H1 (cell line): ENCODE measurements around the gene STX10.

ENCODE experiments used
- ASH2L ChIP-seq: fragments of 200-600, 300-600 bp; sonication (generic); IDR thresholded peaks from one replicate; pipeline ENCODE4 v1.7.1; 2017; ENCODE audit warnings: low read length
- CREB1 ChIP-seq: IDR thresholded peaks from 2 replicates; pipeline ENCODE4 v1.6.1; 2012; ENCODE audit warnings: inconsistent platforms
- EP300 ChIP-seq, 2 experiments: IDR thresholded peaks; 1 replicate in 1 of 2; 2 replicates in 1 of 2; pipeline ENCODE4 v1.6.1; 2011 to 2012; ENCODE audit warnings: low read depth in 2 of 2, low read length in 2 of 2, mild to moderate bottlenecking in 2 of 2, borderline replicate concordance in 1 of 2, inconsistent platforms in 1 of 2, moderate library complexity in 1 of 2
- POLR2A ChIP-seq, 2 experiments: IDR thresholded peaks; 1 replicate in 1 of 2; 2 replicates in 1 of 2; pipeline ENCODE4 v1.6.1; 2011; ENCODE audit warnings: low read depth in 2 of 2, low read length in 2 of 2, mild to moderate bottlenecking in 2 of 2; ENCODE audit errors: control extremely low read depth in 1 of 2
- RAD21 ChIP-seq, 2 experiments: IDR thresholded peaks in 1 of 2; conservative IDR thresholded peaks in 1 of 2; 2 replicates each; pipeline ENCODE4 v1.6.1; 2011; ENCODE audit warnings: low read depth in 2 of 2, low read length in 2 of 2, improper control_type of control experiment in 1 of 2, inconsistent platforms in 1 of 2, mild to moderate bottlenecking in 1 of 2, moderate library complexity in 1 of 2
- RNF2 ChIP-seq: fragments of 200-900, 300-1000 bp; sonication (generic); IDR thresholded peaks from 2 replicates; pipeline ENCODE4 v1.7.1; 2016; ENCODE audit warnings: borderline replicate concordance, low read depth, mild to moderate bottlenecking, antibody characterized with exemption, low read length; ENCODE audit not compliant: poor library complexity, severe bottlenecking; ENCODE audit errors: missing control alignments
- TF ChIP-seq, protein P1 (sequence below), 3 experiments: IDR thresholded peaks; 1 replicate in 2 of 3; 2 replicates in 1 of 3; pipeline versions ENCODE4 v1.5.1 to v1.6.1; 2011; ENCODE audit warnings: low read length in 3 of 3, mild to moderate bottlenecking in 3 of 3, inconsistent platforms in 2 of 3, low read depth in 1 of 3, moderate library complexity in 1 of 3; ENCODE audit not compliant: insufficient read depth in 1 of 3; ENCODE audit errors: control extremely low read depth in 1 of 3

DNA sequence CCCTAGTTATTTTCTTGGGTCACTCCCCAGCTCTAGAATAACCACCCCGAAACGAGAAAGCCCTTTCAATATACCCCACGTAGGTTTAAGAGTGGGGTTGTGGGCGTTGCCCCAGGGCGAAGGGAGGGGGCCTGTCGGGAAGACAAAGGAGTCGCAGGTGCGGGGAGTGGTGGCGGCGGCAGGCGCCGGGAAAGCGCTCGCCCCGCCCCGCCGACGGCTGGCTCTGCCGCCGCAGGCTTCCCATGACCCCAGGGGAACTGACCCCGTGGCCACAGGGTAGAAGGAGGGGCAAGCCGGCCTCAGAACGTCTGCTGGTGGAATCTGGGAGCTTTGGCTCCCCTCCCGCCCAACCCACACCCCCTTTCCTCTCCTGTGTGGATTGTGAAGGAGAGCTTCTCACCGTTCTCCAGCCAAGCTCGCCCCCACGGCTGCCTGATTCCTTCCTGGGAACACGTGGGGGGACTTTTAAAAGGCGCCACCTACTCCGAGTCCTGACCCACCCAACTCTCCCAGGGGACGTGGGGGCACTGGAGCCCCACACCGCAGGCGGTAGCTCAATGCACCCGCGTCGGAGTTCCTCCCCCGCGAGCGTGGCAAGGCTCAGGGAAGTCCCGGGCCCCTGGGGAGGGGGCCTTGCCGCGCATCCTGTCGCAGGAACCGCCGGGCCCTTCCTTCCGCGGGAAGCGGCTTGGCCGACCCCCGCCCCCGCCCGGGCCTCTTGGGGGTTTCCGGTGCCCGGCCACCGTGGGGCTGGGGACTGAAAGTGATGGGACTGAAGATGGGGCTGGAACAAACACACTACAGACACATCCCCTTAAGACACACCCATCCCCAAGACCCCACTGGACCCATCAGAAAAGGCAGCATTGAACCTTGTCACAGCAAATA lies 5.5 kb upstream of the STX10 start:
- TF ChIP-seq RAD21 (IDR thresholded peaks at IDR 0.05 in 1 of 2, conservative IDR thresholded peaks at IDR 0.05 in 1 of 2; ENCODE audit: low read depth in 2 of 2, low read length in 2 of 2) (no peak; a peak in 1 of 4 replicates), ASH2L (no peak), EP300 (IDR thresholded peaks at IDR 0.05; ENCODE audit: borderline replicate concordance in 1 of 2, low read depth in 2 of 2, low read length in 2 of 2) (0 out of 3 replicates have a peak, but pooled peaks of 1 of the 2 experiments have one; percentile 18), POLR2A (IDR thresholded peaks at IDR 0.05; ENCODE audit: control extremely low read depth in 1 of 2, low read depth in 2 of 2, low read length in 2 of 2) (peak; percentile 12 to 63), RNF2 (no peak), CREB1 (no peak)
- TF ChIP-seq, protein P1, sequence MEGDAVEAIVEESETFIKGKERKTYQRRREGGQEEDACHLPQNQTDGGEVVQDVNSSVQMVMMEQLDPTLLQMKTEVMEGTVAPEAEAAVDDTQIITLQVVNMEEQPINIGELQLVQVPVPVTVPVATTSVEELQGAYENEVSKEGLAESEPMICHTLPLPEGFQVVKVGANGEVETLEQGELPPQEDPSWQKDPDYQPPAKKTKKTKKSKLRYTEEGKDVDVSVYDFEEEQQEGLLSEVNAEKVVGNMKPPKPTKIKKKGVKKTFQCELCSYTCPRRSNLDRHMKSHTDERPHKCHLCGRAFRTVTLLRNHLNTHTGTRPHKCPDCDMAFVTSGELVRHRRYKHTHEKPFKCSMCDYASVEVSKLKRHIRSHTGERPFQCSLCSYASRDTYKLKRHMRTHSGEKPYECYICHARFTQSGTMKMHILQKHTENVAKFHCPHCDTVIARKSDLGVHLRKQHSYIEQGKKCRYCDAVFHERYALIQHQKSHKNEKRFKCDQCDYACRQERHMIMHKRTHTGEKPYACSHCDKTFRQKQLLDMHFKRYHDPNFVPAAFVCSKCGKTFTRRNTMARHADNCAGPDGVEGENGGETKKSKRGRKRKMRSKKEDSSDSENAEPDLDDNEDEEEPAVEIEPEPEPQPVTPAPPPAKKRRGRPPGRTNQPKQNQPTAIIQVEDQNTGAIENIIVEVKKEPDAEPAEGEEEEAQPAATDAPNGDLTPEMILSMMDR (IDR thresholded peaks at IDR 0.05; ENCODE audit: control extremely low read depth in 1 of 3, insufficient read depth in 1 of 3, low read depth in 1 of 3, low read length in 3 of 3): no peak
